Upper lobe of right lung (tissue), 1 donor: ENCODE results near the gene UROC1. TPM values are rescaled to one million over a fixed set of nuclear protein-coding genes. Genes with fewer than 3 reads are reported as not detected.

ENCODE experiments used
- ATAC-seq: fragments of 200-7000 bp; cut with Tn5 transposase; one replicate; pipeline ENCODE4 v1.9.1; 2020; ENCODE audit warnings: mild to moderate bottlenecking, moderate library complexity
- DNase-seq: peaks from one replicate; pipeline ENCODE4 v3.0.0-alpha.2; 2020
- H3K27ac ChIP-seq: fragments of 200-600 bp; one replicate; pipeline ENCODE4 v1.8.0; 2022
- H3K27me3 ChIP-seq: fragments of 200-600 bp; one replicate; pipeline ENCODE4 v1.8.0; 2022; ENCODE audit warnings: mild to moderate bottlenecking
- H3K36me3 ChIP-seq: fragments of 200-600 bp; one replicate; pipeline ENCODE4 v1.8.0; 2022
- H3K4me1 ChIP-seq: fragments of 200-600 bp; one replicate; pipeline ENCODE4 v1.8.0; 2022
- H3K4me3 ChIP-seq: fragments of 200-600 bp; one replicate; pipeline ENCODE4 v1.8.0; 2022; ENCODE audit warnings: mild to moderate bottlenecking
- H3K9me3 ChIP-seq: fragments of 200-600 bp; one replicate; pipeline ENCODE4 v1.8.0; 2022
- CTCF ChIP-seq: fragments of 200-600 bp; IDR thresholded peaks from one replicate; pipeline ENCODE4 v1.8.0; 2022; ENCODE audit warnings: antibody characterized with exemption
- intact Hi-C: fragments of 100-400 bp; cut with DNase I; formaldehyde crosslinking; loops from one replicate; pipeline ENCODE4 v1.11.0; 2022
- total RNA-seq: library from RNA; stranded (reverse); fragmentation: NEBNext Ultra II Directional; extraction: Animal tissue kit (Norgen Biotek cat#: 25700); gene quantifications from one replicate; pipeline ENCODE4 v1.2.1, GENCODE V29; 2021
- donor health status: DM: no; HTN: yes; CAD: no; lungs with severe emphysema.

The UROC1 gene
- total RNA-seq, 1 donor from 2014 or later = not detected

- no peak overlapping the region for H3K27ac ChIP-seq
- TF ChIP-seq CTCF = no peak
- ATAC-seq (no peak), DNase-seq (no peak)
- peaks cover 4% of the 10 kb centered on the region for H3K4me1 ChIP-seq
- no peaks in the 10 kb centered on the region for H3K36me3 ChIP-seq
- H3K27me3 ChIP-seq = no peaks in the 10 kb centered on the region
- intact Hi-C loops = no loop called here
- H3K4me3 ChIP-seq = no peak overlapping the region
- H3K9me3 ChIP-seq = no peaks in the 10 kb centered on the region
Measured at GRCh38 chr3:126480861-126481260, 36.7 kb downstream of the UROC1 start.

- ATAC-seq (no peak), DNase-seq (no peak)
- Histone ChIP-seq H3K27ac (no peak overlapping the region), H3K4me3 (no peak overlapping the region), H3K4me1 (peaks cover 4% of the 10 kb centered on the region), H3K27me3 (no peaks in the 10 kb centered on the region), H3K9me3 (no peaks in the 10 kb centered on the region), H3K36me3 (no peaks in the 10 kb centered on the region)
- no peak for TF ChIP-seq CTCF
- intact Hi-C loops = no loop called here
Measured at GRCh38 chr3:126480206-126480605, 37.4 kb downstream of the UROC1 start.

GRCh38 chr3:126479642-126480041 lies 37.9 kb downstream of the UROC1 start:
- H3K9me3 ChIP-seq = no peaks in the 10 kb centered on the region
- no peak overlapping the region for H3K27ac ChIP-seq
- intact Hi-C loops = no loop called here
- peaks cover 7% of the 10 kb centered on the region for H3K4me1 ChIP-seq
- no peaks in the 10 kb centered on the region for H3K36me3 ChIP-seq
- ATAC-seq (no peak), DNase-seq (no peak)
- H3K27me3 ChIP-seq = no peaks in the 10 kb centered on the region
- no peak overlapping the region for H3K4me3 ChIP-seq
- no peak for TF ChIP-seq CTCF

- intact Hi-C loops = no loop called here
- no peaks in the 10 kb centered on the region for H3K9me3 ChIP-seq
- H3K4me1 ChIP-seq = peaks cover 16% of the 10 kb centered on the region
- no peaks in the 10 kb centered on the region for H3K27me3 ChIP-seq
- peak; percentile 48 for DNase-seq
- TF ChIP-seq CTCF = no peak
- H3K27ac ChIP-seq = no peak overlapping the region
- H3K4me3 ChIP-seq = no peak overlapping the region
- ATAC-seq = no peak
- no peaks in the 10 kb centered on the region for H3K36me3 ChIP-seq
Measured at GRCh38 chr3:126478581-126479310, 38.8 kb downstream of the UROC1 start.

- peaks cover 33% of the 10 kb centered on the region for H3K4me1 ChIP-seq
- H3K27ac ChIP-seq = no peak overlapping the region
- ATAC-seq (no peak), DNase-seq (no peak)
- H3K36me3 ChIP-seq = no peaks in the 10 kb centered on the region
- intact Hi-C loops = no loop called here
- H3K4me3 ChIP-seq = no peak overlapping the region
- TF ChIP-seq CTCF = no peak
- H3K9me3 ChIP-seq = no peaks in the 10 kb centered on the region
- H3K27me3 ChIP-seq = no peaks in the 10 kb centered on the region
Measured at GRCh38 chr3:126477061-126477380, 40.6 kb downstream of the UROC1 start.
